Measurements from ENCODE around the gene ROBO2. TPM values are rescaled to one million over a fixed set of nuclear protein-coding genes. Genes with fewer than 3 reads are reported as not detected.

Gene ROBO2
- total and polyA plus RNA-seq, 4 donors, result 0.30 to 72.4 (median 3.3) TPM

GRCh38 chr3:77372634-77373346 lies 332.9 kb downstream of the ROBO2 start:
- DNase-seq (no peak), ATAC-seq (ENCODE audit: insufficient read depth, low FRiP score) (no peak)
- Histone ChIP-seq H3K27me3 (ENCODE audit: control insufficient read depth in 3 of 3, insufficient read depth in 3 of 3, low read length in 2 of 3) (no peaks in the 10 kb centered on the region), H3K27ac (ENCODE audit: low read depth in 1 of 2, low read length in 1 of 2) (no peak overlapping the region), H3K36me3 (ENCODE audit: control insufficient read depth in 4 of 4, insufficient read depth in 4 of 4, low read length in 4 of 4) (no peaks in the 10 kb centered on the region), H3K9me3 (ENCODE audit: control insufficient read depth in 4 of 4, insufficient read depth in 3 of 4, low read length in 3 of 4) (no peaks in the 10 kb centered on the region), H3K4me1 (ENCODE audit: control insufficient read depth in 5 of 5, insufficient read depth in 5 of 5, low read length in 5 of 5) (peaks cover 0 to 2% (median 0%) of the 10 kb centered on the region in 5 donors), H3K9ac (ENCODE audit: insufficient read depth in 1 of 2, low read length in 2 of 2) (no peak overlapping the region), H3K4me3 (no peak overlapping the region)
- WGBS, 2 donors, result 85 to 86% methylated on average over 2 of the region's 2 CpGs
- no peak for TF ChIP-seq CTCF (IDR thresholded peaks at IDR 0.05; ENCODE audit: control extremely low read depth, extremely low read depth)

GRCh38 chr3:77373619-77374018 lies 333.7 kb downstream of the ROBO2 start:
- Histone ChIP-seq H3K9me3 (ENCODE audit: control insufficient read depth in 4 of 4, insufficient read depth in 3 of 4, low read length in 3 of 4) (no peaks in the 10 kb centered on the region), H3K4me1 (ENCODE audit: control insufficient read depth in 5 of 5, insufficient read depth in 5 of 5, low read length in 5 of 5) (peaks cover 0 to 2% (median 0%) of the 10 kb centered on the region in 5 donors), H3K36me3 (ENCODE audit: control insufficient read depth in 4 of 4, insufficient read depth in 4 of 4, low read length in 4 of 4) (no peaks in the 10 kb centered on the region), H3K27ac (ENCODE audit: low read depth in 1 of 2, low read length in 1 of 2) (no peak overlapping the region), H3K27me3 (ENCODE audit: control insufficient read depth in 3 of 3, insufficient read depth in 3 of 3, low read length in 2 of 3) (no peaks in the 10 kb centered on the region), H3K4me3 (no peak overlapping the region), H3K9ac (ENCODE audit: insufficient read depth in 1 of 2, low read length in 2 of 2) (no peak overlapping the region)
- no peak for TF ChIP-seq CTCF (IDR thresholded peaks at IDR 0.05; ENCODE audit: control extremely low read depth, extremely low read depth)
- no peak for DNase-seq
- WGBS, 2 donors, result 68 to 84% methylated on average over 4 to 6 of the region's 6 CpGs
- no peak for ATAC-seq (ENCODE audit: insufficient read depth, low FRiP score)

GRCh38 chr3:77376511-77376910 lies 336.6 kb downstream of the ROBO2 start:
- DNase-seq (no peak), ATAC-seq (ENCODE audit: insufficient read depth, low FRiP score) (no peak)
- H3K9ac ChIP-seq (ENCODE audit: insufficient read depth in 1 of 2, low read length in 2 of 2), result no peak overlapping the region
- no peak overlapping the region for H3K4me3 ChIP-seq
- no peak overlapping the region for H3K27ac ChIP-seq (ENCODE audit: low read depth in 1 of 2, low read length in 1 of 2)
- H3K9me3 ChIP-seq (ENCODE audit: control insufficient read depth in 4 of 4, insufficient read depth in 3 of 4, low read length in 3 of 4), result no peaks in the 10 kb centered on the region
- H3K4me1 ChIP-seq (ENCODE audit: control insufficient read depth in 5 of 5, insufficient read depth in 5 of 5, low read length in 5 of 5), result peaks cover 0 to 1% (median 0%) of the 10 kb centered on the region in 5 donors
- WGBS, 2 donors, result 90 to 96% methylated on average over 2 of the region's 2 CpGs
- no peak for TF ChIP-seq CTCF (IDR thresholded peaks at IDR 0.05; ENCODE audit: control extremely low read depth, extremely low read depth)
- H3K36me3 ChIP-seq (ENCODE audit: control insufficient read depth in 4 of 4, insufficient read depth in 4 of 4, low read length in 4 of 4), result no peaks in the 10 kb centered on the region
- H3K27me3 ChIP-seq (ENCODE audit: control insufficient read depth in 3 of 3, insufficient read depth in 3 of 3, low read length in 2 of 3), result no peaks in the 10 kb centered on the region

- Histone ChIP-seq H3K4me3 (no peak overlapping the region), H3K27ac (ENCODE audit: low read depth in 1 of 2, low read length in 1 of 2) (no peak overlapping the region), H3K4me1 (ENCODE audit: control insufficient read depth in 5 of 5, insufficient read depth in 5 of 5, low read length in 5 of 5) (peaks cover 0 to 1% (median 0%) of the 10 kb centered on the region in 5 donors), H3K36me3 (ENCODE audit: control insufficient read depth in 4 of 4, insufficient read depth in 4 of 4, low read length in 4 of 4) (no peaks in the 10 kb centered on the region), H3K9me3 (ENCODE audit: control insufficient read depth in 4 of 4, insufficient read depth in 3 of 4, low read length in 3 of 4) (no peaks in the 10 kb centered on the region), H3K9ac (ENCODE audit: insufficient read depth in 1 of 2, low read length in 2 of 2) (no peak overlapping the region), H3K27me3 (ENCODE audit: control insufficient read depth in 3 of 3, insufficient read depth in 3 of 3, low read length in 2 of 3) (no peaks in the 10 kb centered on the region)
- ATAC-seq (ENCODE audit: insufficient read depth, low FRiP score), result no peak
- DNase-seq, result no peak
- 73 to 85% methylated on average over 1 of the region's 1 CpG for WGBS, 2 donors
- TF ChIP-seq CTCF (IDR thresholded peaks at IDR 0.05; ENCODE audit: control extremely low read depth, extremely low read depth), result no peak
These were observed 337.8 kb downstream of the ROBO2 start for GRCh38 chr3:77377717-77378116.
